NCI-H146 treated with DMSO at 0.1 percent for 48 hours (cell line): Measurements from ENCODE around the gene RNF10.
A peak's percentile ranks its signal among the peaks of the same experiment; 100 is the strongest.
"Not testable (repeated sequence)": the region's sequence is repeated elsewhere in the genome, so short reads cannot be mapped to it uniquely, and the experiment has no call there.

Source experiments
- DNase-seq: peaks from one replicate; lab custom pipeline; 2025; ENCODE audit not compliant: unreplicated experiment; lab: John Stamatoyannopoulos, UW

Gene RNF10

DNA sequence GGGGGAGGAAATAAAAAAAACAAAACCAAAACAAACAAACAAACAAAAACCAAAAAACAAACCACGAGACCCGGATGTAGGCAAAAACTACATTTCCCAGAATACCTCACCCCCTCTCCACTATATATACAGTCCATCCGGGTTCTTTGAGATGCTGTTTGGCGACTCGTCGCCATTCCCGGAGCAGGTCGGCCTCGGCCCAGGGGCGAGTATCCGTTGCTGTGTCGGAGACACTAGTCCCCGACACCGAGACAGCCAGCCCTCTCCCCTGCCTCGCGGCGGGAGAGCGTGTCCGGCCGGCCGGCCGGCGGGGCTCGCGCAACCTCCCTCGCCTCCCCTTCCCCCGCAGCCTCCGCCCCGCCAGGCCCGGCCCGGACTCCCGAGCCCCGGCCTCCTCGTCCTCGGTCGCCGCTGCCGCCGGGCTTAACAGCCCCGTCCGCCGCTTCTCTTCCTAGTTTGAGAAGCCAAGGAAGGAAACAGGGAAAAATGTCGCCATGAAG lies at the start of gene RNF10:
RNF10 (plus strand) TSS at position 154 of the 500 bp plus-strand sequence. CDS start 456 bp downstream, outside the sequence.
- DNase-seq = peak; percentile 82

DNA sequence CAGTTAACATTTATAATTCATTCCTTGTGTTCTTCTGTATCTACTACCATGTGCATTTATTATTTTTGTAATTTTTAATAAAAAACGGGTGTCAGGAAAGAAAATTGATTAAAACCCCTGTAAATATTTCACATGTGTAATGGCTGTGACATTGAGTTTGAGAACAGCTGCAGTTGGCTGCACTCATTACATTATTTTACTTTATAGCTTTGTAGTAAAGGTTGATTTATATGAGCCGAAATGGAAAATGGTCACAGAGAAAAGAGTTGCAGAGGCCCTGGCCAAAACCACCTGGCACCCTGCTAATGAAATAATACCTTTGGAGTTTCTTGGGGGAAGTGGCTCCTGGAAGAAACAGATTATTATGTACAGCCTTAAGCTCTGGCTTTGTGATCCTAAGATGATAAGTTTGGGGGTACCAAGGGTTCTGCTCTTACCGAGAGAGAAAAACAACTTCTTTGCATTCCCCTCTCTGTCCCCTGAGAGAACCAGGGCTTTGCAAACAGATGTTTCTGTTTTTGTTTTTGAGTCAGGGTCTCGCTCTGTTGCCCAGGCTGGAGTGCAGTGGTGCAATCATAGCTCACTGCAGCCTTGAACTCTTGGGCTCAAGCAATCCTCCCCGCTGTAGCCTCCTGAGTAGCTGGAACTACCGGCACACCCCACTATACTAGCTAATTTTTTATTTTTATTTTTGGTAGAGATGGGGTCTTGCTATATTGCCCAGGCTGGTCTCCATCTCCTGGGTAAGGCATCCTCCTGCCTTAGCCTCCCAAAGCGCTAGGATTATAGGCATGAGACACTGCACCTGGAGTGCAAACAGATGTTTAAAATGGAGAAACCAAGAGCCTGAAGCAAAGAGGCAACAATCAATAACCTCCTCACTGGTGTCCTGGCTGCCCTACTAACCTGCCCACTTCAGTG lies 47.9 kb upstream of the RNF10 start:
- no peak for DNase-seq

DNA sequence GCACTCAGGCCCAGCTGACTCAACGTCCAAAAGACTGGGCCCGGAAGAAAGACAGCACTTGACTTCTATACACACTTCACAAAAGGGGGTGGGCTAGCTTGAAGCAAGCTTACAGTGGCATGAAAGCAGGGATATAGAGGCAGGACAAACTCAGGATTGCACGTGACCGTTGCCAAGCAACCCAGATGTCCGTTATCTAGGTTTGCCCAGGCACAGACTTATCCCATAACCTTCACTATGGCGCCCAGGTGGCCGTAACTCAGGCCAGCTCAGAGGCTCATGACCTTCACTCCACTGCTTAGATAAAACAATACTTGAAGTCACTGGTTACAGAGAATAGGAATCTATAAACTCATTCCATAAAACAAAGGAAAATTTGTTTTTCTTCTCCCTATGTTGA lies 46.6 kb upstream of the RNF10 start:
- DNase-seq = not testable (repeated sequence)

DNA sequence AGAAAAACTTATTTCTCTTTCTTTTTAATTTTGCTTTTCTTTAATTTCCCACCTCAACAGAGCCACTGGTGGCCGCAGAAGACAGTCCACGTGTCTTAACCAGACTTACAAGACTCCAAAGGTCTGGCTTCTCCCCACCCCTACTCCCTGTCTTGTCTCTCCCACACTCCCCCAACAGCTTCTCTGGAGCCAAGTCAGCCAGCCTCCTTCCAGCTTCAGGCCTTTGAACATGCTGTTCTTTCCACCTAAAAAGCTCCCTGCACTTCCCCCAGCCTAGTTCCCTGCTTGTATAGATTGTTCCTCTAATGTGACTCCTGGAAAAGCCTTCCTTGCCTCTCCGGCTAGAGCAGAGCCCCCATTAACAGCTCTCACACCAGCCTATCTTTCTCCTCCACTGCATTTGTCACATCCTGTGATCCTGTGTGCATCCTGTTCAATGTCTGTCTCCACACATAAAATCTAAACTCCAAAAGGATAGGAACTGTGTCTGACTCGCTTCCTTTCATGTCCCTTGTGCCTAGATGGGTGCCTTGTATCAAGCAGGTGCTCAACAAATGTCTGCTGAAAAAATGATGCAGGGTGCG lies 46.0 kb upstream of the RNF10 start:
- DNase-seq = no peak

DNA sequence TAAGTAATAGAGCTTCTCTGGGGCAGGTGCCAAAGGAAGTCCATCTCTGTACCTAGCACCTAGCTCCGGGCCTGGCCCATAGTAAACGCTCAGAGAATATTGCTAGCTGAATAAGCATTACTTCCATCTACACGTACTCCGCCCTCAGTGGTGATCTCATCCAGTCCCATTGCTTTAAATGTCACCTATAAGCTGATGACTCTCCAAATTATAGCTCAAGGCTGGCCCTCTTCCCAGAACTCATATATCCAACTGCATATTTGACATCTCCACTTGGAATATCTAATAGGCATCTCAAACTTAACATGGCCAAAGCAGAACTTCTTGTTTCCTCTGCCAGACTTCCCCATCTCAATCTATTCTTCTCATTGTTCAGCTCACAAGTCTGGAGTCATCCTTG lies 45.1 kb upstream of the RNF10 start:
- DNase-seq = no peak

DNA sequence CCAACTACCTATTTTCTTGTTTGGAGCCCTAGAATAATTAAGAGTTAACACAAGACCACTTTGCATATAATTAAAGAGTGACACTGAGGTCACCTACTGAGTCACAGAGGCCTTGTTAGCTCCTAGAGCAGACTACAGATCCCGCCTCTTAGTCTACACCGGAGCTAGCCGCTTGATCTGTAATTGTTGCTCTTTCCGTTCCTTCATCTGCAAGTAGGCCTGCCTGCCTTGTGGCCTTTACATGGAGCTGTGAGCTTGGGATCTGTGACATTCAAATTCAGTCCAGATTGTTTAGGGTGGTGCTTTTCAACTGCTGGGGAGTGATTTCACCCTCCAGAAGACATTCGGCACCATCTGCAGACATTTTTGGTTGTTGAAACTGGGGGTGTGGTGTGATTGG lies 43.8 kb upstream of the RNF10 start:
- no peak for DNase-seq

DNA sequence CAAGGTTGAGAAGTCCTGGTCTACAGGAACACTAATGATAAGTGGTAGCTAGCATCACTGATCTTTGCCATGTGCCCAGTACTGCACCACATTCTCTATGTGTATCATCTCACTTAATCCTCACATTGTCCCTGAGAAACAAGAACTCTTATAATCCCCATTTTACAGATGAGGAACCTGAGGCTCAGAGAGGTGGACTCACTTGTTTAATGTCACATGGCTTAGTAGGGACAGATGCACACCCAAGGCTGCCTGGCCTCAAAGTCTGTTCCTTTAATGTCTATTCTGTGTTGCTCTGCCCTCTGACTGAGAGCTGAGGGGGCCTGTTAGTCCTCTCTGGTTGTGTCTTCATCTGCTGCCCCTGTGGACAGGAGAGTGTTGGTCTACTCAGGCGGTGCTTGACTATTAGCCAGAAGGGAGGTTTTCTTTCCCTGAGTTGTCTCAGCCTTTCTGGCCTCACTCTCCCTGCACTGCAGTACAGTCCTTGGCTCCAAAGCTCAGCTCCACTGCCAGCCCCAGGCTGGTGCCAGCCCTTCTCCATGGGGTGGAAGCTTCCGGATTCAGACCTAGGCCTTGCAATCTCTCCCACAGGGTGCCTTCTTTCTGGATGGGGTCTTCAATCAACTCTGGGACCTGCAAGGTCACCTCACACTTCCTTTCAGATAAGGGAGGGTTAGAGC lies 43.2 kb upstream of the RNF10 start:
- no peak for DNase-seq

DNA sequence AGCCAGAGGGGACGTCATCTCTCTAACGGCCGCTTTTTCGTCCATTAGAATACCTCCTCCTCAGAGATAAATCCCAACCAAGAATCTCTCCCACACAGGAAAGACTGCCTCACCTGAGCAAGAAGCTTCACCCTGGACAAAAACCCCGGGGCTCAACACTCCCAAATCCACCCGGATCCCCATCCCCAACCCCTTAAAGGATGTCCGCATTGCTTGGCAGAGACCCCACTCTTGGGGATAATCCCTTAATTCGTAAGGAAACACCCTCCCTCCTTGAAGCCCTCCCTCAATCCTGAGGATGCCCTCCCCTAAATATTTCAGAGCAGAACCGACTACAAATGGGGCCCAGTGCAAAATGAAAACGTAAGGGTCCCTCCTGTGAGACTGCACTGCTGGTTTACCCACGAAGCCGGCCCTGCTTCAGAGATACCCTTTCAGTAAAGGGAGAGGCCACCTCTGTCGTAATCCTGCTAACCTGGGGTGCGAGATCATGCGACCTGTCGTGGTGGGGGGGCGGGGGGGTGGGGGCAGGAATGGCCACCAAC lies 38.9 kb upstream of the RNF10 start:
- DNase-seq = no peak

DNA sequence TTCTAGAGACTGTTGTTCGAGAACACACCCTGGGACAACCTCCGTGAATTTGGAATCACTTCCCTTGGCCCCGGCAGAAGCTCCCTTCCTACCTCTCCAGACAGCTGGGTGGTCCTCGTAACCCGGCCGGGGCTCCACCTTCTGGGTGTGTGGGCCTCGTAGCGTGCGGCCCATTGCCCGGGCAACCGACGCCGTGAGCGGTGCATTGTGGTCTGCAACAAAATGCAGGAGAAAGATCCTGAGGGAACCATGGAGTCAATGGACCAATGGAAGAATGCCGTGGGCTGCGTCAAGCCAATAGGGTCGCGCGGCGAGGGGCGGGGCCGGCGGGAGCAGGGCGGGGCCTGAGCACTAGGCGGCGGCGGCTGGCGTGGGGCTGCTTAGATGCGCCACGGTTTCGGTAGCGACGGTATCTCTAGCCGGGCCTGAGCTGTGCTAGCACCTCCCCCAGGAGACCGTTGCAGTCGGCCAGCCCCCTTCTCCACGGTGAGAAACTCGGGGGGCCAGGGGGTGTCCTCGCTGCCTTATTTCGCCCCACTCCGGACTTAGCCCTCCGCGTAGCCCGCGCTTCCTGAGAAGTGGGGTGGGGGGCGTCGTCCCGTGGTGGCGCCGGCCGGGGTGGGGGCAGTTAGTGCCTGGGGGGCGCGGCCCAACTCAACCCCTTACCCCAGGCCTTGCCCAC lies 38.3 kb upstream of the RNF10 start, which contains the start of gene DYNLL1:
DYNLL1 (plus strand) TSS at position 383 of the 682 bp plus-strand sequence. CDS start 309 bp downstream, outside the sequence.
- DNase-seq = peak; percentile 84

DNA sequence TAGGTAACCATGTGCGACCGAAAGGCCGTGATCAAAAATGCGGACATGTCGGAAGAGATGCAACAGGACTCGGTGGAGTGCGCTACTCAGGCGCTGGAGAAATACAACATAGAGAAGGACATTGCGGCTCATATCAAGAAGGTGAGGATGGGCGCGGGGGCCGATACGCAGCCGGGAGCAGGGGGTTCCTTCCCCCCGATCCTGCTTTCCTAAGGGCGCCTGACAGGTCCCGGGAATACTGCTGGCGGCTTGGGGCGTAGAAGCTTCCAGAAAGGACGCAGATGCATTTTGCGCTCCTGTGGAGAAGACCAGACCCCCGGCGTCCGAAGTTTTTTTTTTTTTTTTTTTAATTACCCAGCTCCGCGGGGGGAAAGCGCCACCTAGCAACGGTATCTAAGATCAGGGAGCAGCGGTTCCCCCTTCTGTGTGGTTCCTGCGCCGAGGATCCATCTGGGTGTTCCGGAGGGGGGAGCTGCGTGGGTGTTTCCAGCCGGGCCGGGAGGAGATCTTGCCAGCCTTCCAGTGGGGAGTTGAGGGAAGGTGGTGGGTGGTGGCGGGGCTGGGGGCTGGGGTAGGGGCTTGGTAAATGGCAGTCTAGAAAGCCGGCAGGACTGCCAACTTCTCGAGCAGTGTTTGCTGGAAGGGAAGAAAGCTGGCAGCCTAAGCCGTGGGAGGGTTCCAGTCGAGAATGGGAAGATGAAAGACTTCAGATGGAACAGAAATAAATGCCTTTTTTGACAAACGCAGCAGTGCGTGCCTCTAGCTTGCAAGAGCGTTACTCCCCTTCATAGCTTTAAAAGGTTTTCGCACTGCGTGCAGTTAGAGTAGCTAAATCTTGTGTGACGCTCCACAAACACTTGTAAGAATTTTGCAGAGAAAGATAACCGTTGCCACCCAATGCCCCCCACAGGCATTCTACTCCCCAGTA lies 37.5 kb upstream of the RNF10 start:
- peak; percentile 12 for DNase-seq

DNA sequence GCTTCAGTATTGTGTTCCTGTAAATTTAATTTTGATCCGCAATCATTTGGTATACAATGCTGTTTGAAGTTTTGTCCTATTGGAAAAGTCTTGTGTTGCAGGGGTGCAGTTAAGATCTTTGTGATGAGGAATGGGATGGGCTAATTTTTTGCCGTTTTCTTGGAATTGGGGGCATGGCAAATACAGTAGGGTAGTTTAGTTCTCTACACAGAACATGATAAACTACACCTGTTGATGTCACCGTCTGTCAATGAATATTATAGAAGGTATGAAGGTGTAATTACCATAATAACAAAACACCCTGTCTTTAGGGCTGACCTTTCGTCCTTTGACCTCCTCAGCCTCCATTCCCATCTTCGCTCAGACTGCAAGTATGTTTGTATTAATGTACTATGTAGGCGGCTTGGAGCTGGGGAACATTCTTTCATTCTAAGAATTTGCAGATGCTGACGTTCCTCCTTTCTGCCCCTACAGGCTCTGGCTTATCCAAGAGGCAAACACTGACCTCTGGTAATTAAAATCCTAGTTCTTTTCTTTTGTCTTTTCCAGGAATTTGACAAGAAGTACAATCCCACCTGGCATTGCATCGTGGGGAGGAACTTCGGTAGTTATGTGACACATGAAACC lies 36.5 kb upstream of the RNF10 start:
- DNase-seq = no peak

DNA sequence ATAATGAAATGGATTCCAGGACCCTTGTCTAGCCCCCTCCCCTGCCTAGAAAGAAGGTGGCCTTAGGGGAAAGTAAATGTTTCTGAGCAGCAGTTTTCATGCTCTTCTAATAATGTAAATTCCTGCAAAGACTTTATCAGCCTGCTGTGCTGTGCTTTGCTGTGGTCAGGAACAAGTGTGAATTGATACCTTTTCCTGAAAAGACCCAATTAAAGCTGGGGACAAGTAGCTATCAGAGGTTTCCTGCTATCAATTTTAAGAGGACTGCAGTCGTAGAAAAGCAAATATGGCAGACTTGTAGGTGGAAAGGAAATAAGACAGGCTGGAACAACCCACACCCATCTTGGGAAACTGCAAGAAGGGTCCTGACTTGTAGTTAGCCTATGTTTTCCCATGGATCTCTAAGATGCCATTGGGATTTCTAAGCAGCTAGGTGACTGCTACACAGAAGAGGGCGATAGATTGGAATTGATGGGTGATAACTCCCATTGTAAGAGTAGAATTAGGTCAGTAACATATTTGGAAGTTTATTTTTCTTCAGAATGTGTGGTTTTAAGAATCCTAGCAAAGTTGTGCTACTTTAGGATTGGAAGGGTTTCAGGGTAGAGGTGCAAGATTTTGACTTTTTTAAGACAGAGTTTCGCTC lies 35.2 kb upstream of the RNF10 start:
- no peak for DNase-seq

DNA sequence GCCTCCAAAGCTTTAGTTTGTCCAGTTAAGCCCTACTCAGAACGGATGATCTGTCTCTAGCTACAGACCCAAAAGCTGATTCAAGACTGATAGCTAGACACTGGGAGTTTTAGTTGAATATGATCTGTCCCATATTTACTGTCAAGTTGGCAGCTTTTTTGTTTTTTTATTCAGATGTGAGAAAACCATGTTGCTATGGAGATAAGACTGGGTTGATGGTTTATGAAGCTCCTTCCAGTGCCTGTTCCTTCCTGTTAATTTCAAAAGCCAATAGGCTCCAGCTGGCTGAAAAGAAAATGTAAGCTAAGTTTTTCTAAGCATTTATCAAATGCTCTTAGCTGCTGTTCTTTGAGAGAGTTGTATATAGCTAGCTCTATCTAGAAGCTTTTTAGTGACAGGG lies 33.6 kb upstream of the RNF10 start:
- DNase-seq = no peak

DNA sequence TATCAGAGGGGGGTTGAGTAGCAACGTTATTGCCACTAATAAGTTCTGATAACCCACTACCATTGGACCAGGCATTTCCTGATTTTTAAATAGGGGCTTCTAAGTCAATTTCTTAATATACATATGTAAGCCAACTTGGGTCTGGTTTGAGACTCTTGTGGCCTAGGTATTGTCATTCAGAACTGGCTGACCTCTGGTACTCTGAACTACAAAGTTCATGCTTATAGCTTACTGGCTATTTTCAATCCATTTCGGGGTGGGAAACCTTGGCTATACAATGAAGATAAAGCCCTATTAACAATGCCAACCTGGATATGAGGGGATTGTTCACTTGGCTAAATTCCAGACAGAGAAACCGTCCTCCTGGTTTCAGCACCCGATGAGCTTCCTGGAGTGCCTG lies 29.6 kb upstream of the RNF10 start:
- no peak for DNase-seq

DNA sequence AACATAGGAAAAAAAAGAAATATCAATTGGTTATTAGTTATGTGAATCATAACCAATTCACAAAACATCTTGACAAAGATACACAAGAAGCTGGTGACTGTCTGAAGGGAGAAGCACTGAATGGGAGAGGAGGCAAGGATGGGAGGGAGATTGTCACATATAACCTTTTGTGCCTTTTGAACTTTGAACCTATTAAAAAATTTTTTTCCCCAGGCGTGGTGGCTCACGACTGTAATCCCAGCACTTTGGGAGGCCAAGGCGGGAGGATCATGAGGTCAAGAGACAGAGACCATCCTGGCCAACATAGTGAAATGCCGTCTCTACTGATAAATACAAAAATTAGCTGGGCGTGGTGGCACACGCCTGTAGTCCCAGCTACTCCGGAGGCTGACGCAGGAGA lies 25.6 kb upstream of the RNF10 start:
- no peak for DNase-seq

DNA sequence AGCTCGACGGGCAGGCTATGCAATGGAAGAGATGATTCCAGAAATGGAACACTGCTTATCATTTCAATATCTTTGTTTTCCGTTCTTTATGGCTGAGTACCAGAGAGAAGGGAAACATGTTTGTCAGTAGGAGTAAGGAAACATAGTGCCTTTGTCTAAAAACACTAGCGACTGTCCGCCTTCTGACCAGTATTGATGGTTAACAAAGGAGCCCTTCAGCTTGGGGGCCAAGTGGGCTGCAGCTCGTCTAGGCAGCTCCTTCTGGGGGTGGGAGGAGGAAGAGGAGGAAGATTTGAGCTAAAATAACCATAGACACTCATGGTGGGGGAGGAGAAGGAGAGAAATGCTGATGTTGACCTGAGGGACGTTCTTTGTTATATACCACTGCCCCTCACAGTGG lies 20.2 kb upstream of the RNF10 start:
- DNase-seq = no peak

DNA sequence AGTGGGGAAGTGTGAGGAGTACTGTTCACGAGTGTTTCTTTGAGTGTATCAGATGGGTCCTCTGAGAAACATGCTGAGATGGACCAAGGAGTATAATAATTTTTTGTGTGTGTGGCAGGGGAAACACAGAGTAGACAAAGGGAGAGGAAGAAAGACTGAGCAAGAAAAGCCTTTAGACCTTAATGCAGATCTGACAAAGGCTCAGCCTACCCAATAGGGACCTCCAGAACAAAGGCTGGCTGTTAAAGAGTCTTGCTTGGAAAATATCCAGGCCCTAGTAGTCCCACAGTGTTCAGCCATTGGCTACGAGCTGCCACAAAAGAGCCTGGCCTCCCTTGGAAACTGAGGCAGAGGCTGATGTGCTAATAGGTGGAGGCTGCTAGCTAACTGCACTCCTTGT lies 18.7 kb upstream of the RNF10 start:
- DNase-seq = no peak

DNA sequence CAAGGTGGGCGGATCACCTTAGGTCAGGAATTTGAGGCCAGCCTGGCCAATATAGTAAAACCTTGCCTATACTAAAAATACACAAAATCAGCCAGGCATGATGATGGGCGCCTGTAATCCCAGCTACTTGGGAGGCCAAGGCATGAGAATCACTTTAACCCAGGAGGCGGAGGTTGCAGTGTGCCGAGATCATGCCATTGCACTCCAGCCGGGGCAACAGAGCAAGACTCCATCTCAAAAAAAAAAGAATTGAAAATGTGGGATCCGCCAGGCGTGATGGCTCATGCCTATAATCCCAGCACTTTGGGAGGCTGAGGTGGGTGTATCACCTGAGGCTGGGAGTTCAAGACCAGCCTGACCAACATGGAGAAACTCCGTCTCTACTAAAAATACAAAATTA lies 14.8 kb upstream of the RNF10 start:
- not testable (repeated sequence) for DNase-seq

DNA sequence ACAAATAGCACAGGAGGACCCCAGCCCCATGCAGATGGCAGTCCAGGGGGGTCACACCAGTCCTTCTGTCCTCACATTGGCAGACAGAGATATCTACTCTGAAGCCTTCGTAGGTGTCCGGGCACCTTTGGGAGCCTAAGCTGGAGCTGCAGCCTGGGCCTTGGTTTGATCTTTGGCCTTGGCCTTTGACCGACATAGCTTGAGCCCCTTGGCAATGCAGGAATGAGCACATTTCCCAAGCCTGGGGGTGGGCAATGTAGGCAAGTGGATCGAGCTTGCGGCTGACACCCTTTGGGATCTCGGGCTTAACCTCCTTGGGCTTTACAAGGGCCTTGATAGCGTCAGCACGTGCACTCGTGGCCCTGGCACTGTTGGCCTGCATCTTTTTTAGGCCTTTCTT lies 11.6 kb upstream of the RNF10 start:
- no peak for DNase-seq
